ENCODE data around the gene FBXO27. TPM values are rescaled to one million over a fixed set of nuclear protein-coding genes. Genes with fewer than 3 reads are reported as not detected.
"Not testable (repeated sequence)": the region's sequence is repeated elsewhere in the genome, so short reads cannot be mapped to it uniquely, and the experiment has no call there.

Gene FBXO27, protein sequence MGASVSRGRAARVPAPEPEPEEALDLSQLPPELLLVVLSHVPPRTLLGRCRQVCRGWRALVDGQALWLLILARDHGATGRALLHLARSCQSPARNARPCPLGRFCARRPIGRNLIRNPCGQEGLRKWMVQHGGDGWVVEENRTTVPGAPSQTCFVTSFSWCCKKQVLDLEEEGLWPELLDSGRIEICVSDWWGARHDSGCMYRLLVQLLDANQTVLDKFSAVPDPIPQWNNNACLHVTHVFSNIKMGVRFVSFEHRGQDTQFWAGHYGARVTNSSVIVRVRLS
- 2.2 TPM for polyA plus RNA-seq (ENCODE audit: insufficient read length)

DNA sequence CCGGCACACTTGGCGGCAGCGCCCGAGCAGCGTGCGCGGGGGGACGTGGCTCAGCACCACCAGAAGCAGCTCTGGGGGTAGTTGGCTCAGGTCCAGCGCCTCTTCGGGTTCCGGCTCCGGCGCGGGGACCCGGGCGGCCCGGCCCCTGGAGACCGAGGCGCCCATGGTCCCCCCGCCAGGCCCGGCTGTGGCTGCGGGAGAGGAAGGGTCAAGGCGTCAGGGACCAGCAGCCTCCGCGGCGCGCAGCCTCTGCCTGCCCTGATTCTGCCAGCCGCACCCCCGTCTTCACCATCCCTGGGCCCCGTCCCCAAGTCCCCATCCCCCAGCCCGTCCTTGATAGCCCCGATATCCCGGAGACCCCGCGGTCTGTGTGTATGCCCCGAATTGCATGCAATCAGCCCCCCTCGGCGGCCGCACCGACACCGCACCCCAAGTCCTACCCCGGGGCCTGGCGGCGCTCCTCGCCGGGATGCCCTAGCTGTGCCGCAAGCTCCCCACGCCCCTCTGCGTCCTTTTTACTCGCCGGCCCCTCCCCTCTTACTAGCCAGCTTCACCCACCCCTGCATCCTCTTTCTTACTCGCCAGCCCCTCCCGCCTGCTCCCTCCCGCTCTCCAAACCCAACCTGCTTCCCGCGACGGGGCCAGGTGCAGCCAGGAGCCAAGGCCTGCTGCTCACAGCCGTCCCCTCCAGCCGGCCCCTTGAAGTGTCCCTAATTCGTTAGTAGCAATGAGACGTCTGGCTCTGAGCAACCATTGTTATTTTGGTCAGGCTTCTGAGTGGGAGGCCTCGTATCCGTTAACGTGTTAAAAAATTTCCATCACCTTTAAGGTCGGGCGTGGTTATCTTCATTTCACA, at the start of gene FBXO27:
Gene FBXO27 (minus strand): TSS at position 487 of the 856 bp plus-strand sequence. CDS start 322 bp downstream, at position 165.
- DNase-seq (ENCODE audit: low read depth) = no peak

DNA sequence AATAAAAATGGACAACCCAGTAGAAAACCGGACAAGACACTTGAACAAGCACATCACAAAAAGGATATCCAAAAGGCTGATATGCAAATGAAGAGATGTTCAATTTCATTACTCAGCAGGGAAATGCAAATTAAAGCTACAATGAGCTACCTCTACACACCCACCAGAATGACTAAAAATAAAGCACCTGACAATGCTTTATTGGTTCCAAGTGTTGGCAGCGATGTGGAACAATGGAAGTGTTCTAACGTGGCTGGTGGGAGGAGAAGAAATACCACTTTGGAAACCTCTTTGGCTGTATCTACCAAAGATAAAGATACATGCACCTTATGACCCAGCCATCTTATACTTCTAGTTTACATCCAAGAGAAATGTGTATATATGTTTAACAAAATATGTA, 48.1 kb upstream of the FBXO27 start:
- no peak for DNase-seq (ENCODE audit: low read depth)

DNA sequence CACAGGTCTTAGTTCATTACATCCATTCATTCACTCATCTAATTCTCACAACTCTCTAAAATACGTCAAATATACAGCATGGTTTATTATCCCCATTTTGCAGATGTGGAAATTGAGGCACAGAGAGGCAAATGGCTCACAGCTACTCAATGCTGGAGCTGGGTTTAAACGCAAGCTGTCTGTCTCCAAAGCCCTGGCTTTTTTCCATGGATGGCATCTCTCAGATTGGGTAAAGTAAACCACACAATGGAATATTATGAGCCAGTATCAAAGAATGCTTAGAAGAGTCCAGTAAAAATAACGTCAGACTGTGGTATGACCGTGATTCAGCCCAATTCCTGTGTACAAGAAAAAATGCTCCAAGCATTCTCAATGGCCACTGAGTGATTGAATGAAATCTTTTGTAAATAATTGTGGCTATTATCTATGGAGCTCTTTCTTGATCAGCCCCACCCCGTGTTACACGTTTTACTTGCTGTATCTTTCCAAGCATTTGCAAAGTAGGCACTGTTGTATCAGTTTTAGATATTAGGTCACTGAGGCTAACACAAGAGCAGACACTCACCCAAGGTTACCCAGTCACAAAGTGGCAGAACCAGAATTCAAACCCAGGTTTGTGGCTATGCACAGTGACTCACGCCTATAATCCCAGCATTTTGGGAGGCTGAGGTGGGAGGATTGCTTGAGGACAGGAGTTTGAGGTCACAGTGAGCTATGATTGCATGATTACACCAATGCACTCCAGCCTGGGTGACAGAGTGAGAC, 46.3 kb upstream of the FBXO27 start:
- no peak for DNase-seq (ENCODE audit: low read depth)

DNA sequence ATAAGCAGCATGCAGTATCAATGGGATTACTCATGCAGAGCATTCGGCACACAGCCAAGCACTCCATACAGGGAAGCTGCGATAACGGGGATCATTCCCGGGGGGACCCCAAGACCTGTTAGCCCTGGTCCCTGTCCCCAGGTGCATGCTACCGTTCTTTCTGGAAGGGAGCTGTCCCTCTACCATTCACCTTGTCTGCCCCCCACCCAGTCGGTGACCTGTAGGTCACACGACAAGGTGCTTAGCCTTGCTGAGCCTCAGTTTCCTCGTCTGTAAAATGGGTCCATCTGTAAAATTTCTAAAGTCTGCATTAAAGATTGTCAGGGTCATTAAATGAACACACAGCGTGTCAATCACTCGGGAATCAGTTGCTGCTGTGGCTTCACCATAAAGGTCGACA, 45.0 kb upstream of the FBXO27 start:
- DNase-seq (ENCODE audit: low read depth) = no peak

DNA sequence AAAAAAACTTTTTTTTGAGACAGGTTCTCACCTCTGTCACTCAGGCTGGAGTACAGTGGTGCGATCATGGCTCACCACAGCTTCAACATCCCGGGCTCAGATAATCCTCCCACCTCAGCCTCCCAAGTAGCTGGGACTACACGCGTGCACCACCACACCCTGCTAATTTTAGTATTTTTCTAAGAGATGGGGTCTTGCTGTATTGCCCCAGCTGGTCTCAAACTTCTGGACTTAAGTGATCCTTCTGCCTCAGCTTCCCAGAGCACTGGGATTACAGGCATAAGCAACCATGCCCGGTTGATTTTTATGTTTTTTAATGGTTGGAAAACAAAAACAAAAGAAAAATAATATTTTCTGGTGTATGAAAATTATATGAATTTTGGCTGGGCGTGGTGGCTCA, 42.6 kb upstream of the FBXO27 start:
- no peak for DNase-seq (ENCODE audit: low read depth)

DNA sequence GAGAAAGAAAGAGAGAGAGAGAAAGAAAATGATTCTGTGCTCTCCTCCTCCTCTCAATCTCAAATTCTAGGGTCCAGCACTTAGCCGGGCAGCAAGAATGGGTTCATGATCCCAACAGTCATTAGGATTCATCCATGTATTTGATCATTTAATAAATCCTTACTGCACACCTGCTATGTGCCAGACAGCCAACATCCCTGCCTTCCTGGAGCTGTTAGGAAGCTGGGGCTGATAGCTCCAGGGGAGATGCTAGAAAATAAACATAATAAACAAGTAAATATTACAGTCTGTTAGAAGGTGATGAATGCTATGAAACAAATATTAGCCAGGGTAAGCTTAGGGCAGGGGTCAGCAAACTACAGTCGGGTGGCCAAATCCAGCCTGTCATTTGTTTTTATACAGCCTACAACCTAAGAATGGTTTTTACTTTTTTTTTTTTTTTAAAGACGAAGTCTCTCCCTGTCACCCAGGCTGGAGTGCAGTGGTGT, 41.9 kb upstream of the FBXO27 start:
- DNase-seq (ENCODE audit: low read depth) = no peak

DNA sequence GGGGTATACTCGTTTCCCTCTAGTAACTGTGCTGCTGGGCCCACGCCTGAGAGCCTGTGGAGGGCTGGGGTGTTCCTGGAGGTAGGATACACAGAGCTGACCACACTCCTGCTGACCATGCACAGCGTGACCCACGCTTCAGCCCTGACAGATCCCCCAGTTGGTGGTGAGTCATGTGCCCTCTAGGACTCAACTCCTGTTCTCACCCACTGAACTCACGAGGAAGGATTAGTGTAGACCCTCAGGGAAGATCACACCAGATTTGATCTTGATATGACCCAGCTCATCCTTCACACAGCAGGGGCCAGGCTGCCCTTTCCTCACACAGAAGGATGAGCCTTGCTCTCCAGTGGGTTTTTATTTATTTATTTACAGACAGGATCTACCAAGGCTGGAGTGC, 38.5 kb upstream of the FBXO27 start:
- no peak for DNase-seq (ENCODE audit: low read depth)

DNA sequence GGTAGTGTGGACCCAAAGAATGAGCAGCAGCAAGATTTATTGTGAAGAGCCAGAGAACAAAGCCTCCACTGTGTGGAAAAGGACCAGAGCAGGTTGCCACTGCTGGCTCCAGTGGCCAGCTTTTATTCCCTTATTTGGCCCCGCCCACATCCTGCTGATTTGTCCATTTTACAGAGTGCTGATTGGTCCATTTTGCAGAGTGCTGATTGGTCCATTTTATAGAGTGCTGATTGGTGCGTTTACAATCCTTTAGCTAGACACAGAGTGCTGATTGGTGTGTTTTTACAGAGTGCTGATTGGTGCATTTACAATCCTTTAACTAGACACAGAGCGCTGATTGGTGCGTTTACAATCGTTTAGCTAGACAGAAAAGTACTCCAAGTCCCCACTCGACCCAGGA, 35.9 kb upstream of the FBXO27 start:
- not testable (repeated sequence) for DNase-seq (ENCODE audit: low read depth)

DNA sequence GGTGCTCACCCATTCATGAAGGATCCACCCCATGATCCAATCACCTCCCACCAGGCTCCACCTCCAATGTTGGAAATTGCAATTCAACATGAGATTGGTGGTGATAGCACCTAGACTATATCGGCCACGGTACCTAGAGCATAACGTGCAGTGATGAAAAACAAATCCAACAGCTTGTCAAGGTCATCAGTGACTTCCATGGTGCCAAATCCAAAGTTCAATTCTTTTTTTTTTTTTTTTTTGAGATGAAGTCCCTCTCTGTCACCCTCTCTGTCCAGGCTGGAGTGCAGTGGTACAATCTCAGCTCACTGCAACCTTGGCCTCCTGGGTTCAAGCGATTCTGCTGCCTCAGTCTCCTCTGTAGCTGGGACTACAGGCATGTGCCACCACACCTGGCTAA, 34.8 kb upstream of the FBXO27 start:
- no peak for DNase-seq (ENCODE audit: low read depth)

DNA sequence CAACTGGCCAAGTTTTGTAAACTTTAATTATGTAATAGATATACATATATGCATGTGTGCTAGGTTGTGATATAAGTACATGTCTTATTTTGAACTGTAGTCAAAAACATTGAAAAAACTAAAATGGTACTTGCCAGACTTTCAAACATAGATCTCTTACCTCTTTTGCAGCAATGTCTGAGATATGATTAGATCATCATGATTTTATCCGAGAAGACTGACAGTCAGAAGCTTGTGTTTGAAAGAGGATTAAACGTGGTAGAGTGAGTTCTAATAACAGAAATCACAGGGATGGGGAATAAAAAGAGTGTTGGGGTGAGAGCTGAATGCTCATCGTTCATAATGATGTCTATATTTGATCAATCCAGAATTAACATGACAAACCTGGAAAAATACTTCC, 33.6 kb upstream of the FBXO27 start:
- DNase-seq (ENCODE audit: low read depth) = no peak

DNA sequence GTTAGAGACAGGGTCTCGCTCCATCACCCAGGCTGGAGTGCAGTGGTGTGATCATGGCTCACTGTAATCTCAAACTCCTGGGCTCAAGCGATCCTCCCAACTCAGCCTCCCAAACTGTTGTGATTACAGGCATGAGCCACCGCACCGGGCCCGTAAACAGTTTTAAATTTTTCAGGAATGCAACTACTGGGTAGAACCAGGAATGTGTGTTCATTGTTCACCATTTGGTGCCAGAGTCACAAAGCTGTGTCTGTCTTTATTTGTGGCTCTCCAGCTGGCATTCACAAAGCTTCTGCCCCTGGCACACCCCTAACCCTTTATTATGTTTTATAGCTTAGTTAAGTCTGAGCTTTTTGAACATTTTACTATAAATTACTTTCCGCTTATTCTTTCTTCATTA, 32.1 kb upstream of the FBXO27 start:
- no peak for DNase-seq (ENCODE audit: low read depth)

DNA sequence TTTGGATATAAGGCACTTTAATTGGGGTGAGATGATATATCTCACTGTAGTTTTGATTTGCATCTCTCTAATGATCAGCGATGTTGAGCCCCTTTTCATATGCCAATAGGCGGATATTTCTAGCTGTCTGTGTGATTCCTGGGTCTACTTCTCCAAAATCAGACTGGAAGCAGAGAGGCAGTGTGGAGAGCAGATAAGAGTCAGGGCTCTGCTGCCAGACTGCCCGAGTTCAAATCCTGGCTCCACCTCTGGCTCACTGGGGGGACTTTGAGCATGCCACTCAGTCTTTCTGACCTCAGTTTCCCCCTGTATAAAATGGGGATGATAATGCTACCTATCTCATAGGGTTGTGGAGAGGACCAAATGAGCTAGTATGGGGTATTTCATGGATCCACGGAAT, 27.8 kb upstream of the FBXO27 start:
- no peak for DNase-seq (ENCODE audit: low read depth)

DNA sequence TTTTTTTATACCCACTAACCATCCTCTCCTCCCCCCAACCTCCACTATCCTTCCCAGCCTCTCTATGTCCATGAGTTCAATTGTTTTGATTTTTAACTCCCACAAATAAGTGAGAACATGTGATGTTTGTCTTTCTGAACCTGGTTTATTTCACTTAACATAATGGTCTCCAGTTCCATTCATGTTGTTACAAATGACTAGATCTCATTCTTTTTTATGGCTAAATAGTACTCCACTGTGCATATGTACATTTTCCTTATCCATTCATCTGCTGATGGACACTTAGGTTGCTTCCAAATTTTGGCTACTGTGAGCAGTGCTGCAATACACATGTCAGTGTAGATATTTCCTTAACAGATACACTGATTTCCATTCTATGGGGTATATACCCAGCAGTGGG, 27.0 kb upstream of the FBXO27 start:
- no peak for DNase-seq (ENCODE audit: low read depth)

DNA sequence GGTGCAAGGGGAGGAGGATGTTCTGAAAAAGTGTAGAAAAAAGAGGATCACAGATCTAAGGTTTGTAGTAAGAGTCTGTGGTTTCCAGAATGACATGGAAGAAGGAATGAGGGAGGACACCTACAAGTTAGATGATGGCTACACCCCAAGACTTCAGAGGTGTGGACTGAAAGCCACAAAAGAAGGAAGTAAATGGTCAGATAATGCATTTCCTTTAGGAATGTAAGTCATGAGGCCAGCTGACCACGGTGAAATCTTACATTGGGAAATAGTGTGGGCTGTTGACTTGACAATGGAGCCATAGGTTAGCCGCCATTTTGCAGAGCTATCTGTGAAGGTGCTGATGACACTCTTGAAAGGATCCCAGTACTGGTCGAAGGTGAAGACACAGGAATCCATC, 25.3 kb upstream of the FBXO27 start:
- DNase-seq (ENCODE audit: low read depth) = no peak

DNA sequence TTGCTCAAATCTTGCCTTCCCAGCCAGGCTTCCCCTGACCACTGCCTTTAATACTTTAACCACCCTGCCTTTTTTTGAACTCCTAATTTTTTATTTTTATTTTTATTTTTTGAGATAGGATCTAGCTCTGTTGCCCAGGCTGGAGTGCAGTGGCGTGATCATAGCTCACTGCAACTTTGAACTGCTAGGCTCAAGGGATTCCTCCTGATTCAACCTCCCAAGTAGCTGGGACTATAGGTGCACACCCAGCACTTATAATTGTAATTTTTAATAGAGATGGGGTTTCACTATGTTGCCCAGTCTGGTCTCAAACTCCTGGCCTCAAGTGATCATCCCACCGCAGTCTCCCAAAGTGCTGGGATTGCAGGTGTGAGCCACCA, 21.7 kb upstream of the FBXO27 start:
- no peak for DNase-seq (ENCODE audit: low read depth)

DNA sequence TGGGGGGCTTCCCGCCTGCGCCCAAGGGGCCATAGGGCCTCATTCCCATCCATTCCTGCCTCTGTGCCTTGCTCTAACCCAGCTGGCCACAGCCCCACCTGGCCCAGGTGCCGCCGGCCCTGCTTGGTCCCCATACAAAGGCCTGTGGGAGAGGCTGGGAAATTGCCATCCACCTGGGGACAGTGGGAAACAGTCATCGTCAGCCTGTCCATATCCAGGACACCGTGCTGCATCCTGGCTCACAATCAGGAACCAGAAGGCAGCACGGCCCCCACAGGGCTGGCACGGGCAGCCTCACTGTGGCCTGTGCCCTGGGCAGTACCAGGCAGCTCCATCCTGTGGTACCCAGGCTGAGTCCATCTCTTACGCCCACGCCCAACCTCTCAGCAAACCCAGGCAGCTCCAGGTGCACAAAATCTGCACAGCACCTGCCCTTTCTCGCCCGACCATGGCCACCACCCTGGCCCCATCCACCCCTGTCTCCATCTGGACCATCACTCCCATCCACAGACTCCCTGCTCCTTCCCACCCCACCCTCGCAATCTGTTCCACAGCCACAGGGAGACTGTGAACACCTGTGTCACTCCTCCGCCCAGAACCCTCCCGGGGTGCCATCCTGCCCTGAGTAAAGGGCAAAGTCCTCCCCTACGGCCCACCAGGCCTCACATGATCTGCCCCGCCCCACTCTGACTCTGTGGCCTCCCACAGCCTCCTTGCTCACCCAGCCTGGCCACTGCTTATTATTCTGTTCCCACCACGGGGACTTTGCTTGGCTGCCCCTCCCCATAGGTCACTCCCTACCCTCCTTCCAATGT, 21.1 kb upstream of the FBXO27 start:
- no peak for DNase-seq (ENCODE audit: low read depth)

DNA sequence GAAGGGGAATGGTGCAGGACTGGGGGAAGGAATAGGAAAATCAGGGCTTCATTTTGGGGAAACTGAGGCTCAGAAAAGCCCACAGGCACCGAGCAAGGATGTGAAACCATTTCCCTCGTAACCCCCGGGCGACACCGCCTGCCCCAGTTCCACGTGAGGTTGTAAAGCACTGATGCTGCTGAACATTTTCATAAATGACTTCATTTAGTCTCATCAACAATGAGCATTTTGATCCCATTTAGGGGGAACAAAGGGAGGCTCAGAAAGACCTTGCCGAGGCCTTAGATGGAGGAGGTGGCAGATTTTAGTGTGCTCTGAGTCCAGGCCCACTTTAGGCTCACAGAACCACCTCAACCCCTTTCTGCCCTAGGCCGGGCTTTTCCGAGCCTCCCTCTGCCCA, 20.5 kb upstream of the FBXO27 start:
- DNase-seq (ENCODE audit: low read depth) = no peak

DNA sequence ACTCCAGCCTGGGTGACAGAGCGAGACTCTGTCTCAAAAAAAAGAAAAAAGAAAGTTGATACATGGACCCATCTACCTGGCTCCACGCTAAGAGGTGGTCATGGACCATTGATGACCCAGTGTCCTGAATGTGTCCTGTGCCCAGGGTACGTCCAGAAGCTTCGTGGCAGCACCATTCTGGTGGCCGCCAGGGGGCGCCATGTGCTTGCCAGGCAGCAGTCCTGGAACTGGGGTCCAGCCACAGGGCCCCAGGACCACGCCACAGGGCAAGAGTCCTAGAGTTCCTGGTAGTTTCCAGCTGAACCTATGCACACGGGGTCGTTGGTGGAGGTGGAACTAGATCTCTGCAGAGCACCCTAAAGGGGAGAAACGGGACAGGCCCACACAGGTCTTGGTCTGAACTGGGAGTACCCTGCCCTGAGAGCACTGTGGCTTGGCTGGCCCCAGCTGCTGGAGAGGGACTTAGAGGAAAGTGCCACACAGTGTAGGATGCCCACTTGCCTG, 19.9 kb upstream of the FBXO27 start:
- no peak for DNase-seq (ENCODE audit: low read depth)

DNA sequence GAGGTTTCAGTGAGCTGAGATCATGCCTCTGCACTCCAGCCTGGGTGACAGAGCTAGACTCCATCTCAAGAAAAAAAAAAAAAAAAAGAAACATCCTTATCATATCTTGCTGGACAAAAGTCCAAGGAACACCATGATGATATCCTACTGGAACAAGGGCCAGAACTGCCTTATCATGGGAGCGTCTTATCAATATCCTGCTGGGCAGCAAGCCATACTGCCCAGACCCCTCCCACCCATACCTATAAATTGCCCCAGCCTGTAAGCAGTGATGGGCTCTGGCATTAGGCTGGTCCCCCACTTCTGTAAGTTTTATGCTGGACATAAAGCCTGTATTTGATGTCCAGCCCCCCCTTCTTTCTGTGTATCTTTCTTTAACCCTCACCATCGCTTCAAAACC, 14.7 kb upstream of the FBXO27 start:
- DNase-seq (ENCODE audit: low read depth) = no peak

DNA sequence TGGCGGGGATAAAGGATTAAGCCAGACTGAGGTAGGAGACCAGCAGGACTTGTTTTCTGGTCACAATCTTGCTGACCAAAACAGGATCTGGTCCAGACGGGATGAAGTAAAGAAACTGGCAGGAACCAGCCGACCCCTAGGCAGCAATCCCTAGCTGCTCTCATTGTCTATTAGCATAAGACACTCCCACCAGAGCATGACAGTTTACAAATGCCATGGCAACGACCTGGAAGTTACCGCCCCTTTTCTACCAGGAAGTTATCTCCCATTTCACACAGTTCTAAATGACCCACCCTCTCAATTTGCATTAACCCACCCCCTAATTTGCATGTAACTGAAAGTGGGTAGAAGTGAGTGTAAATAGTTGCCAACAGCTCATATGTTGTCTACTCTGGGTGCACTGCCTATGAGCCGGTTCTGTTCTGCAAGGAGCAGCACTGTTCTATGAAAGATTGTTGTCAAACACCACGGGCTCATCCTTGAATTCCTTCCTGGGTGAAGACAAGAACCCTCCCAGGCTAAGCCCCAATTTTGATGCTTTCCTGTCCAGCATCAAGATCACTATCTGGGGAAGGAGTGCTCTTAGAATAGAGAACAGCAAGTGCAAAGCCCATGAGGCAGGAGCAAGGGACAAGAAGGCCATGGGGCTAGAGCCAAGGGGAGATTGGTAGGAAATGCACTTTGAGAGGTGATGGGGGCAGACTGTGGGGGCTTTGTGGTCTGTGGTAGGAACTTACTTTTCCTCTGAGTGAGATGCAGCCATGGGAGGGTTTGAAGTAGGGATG, 13.9 kb upstream of the FBXO27 start:
- DNase-seq (ENCODE audit: low read depth) = no peak

DNA sequence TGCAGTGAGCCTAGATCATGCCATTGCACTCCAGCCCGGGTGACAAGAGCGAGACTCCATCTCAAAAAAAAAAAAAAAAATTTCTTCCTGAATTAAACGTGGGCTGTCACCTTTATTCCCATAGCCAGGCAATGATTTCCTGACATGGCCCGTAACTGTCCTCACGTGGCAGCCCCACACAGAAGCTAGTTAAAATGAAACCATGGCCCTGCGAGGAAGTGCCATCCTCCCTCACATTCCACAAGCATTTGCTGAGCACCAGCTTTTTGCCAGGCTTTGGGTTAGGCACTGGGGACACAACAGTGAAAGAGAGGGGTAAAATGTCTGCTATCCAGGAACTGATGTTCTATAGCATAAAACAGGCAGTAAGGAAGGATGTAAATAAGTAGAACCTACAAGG, 13.2 kb upstream of the FBXO27 start:
- DNase-seq (ENCODE audit: low read depth) = no peak

Data from forelimb muscle (tissue), 1 donor.